ENCODE data around the gene PNKD. TPM values are rescaled to one million over a fixed set of nuclear protein-coding genes. Genes with fewer than 3 reads are reported as not detected.

PNKD gene
- total RNA-seq, 1 donor from 2014 or later, result 26.5 TPM

- DNase-seq, result no peak
These were observed 113.7 kb downstream of the PNKD start for GRCh38 chr2:218383892-218384519.

- no peak for DNase-seq
These were observed 114.7 kb downstream of the PNKD start for GRCh38 chr2:218384975-218385374.

GRCh38 chr2:218386505-218387368 is 116.4 kb downstream of the PNKD start:
- DNase-seq, result no peak

GRCh38 chr2:218387369-218388194 is 117.3 kb downstream of the PNKD start:
- DNase-seq, result peak; percentile 77

- no peak for DNase-seq
These were observed 119.2 kb downstream of the PNKD start for GRCh38 chr2:218389333-218390150.

DNA sequence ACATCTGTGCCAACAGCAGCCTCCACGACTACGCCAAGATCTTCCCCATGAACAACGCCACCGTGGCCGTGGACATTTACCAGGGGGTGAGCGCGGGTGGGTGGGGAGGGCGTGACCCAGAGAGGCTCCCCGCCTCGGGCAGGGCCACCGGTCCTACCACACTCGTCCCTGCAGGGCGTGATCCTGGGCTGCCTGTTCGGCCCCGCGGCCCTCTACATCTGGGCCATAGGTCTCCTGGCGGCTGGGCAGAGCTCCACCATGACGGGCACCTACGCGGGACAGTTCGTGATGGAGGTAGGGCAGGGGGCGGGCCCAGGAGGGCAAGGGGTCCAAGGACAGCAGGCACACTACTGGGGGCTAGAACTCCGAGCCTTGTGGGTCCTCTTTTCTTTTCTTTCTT is 120.9 kb downstream of the PNKD start:
- no peak for DNase-seq

- DNase-seq, result no peak
These were observed 122.1 kb downstream of the PNKD start for GRCh38 chr2:218392459-218392858.

DNA sequence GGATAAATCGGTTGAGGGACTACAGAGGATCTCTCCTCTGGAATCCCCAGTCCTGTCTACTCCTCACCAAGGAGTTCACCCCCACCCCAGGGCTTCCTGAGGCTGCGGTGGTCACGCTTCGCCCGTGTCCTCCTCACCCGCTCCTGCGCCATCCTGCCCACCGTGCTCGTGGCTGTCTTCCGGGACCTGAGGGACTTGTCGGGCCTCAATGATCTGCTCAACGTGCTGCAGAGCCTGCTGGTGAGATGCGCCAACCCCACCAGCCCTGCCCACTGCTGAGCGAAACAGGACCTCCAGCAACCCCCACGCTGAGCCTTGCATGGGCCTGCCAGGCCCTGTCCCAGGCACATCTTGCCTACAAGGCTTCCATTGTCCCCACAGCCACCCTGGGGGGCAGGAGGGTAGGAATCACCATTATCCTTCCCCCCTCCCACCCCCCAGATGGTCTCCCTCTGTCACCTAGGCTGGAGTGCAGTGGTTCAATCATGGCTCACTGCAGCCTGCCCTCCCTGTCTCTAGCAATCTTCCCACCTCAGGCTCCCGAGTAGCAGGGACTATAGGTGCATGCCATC is 122.7 kb downstream of the PNKD start:
- no peak for DNase-seq

GRCh38 chr2:218393750-218394290 is 123.5 kb downstream of the PNKD start:
- DNase-seq, result no peak

DNA sequence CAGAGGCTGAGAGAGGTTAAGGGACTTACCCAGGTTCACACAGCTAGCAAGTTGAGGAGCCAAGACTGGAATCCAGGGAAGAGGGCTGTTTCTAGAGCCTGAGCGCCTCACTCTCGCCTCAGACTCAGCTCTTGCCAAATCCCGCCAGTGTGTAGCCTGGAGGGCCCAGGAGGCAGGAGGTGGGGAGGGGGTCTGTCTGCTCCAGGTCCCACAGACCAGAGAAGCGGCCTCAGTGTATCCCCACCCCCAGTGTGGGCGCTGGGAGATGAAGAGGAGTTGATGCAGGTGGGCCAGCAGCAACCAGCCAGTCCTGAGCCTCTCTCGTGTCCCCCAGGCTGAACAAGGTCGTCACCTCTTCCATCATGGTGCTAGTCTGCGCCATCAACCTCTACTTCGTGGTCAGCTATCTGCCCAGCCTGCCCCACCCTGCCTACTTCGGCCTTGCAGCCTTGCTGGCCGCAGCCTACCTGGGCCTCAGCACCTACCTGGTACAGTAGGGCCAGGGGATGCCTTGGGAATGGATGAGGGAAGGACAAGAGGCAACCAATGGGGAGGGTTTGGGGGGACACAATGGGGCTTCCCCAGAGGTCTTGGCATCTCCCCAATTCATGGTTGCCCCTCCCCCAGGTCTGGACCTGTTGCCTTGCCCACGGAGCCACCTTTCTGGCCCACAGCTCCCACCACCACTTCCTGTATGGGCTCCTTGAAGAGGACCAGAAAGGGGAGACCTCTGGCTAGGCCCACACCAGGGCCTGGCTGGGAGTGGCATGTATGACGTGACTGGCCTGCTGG is 124.2 kb downstream of the PNKD start:
- no peak for DNase-seq

DNA sequence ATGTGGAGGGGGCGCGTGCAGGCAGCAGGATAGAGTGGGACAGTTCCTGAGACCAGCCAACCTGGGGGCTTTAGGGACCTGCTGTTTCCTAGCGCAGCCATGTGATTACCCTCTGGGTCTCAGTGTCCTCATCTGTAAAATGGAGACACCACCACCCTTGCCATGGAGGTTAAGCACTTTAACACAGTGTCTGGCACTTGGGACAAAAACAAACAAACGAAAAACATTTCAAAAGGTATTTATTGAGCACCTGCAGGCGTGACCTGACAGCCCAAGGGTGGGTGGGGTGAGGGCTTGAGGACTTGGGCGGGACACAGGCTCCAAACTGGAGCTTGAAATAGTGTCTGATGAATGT is 124.7 kb downstream of the PNKD start:
- no peak for DNase-seq

GRCh38 chr2:218395456-218395825 is 125.1 kb downstream of the PNKD start:
- DNase-seq, result no peak

- DNase-seq, result peak; percentile 97
These were observed 125.7 kb downstream of the PNKD start for GRCh38 chr2:218395826-218396687.

Other genes with a start within 250 kb of the PNKD start
- gene RUFY4, start 201.3 kb upstream of the PNKD start, total RNA-seq, result not detected in 2 replicates
- gene CXCR2, start 144.5 kb upstream of the PNKD start, total RNA-seq, result not detected in 2 replicates
- gene CXCR1, start 103.6 kb upstream of the PNKD start, total RNA-seq, result not detected in 2 replicates
- gene ARPC2, start 53.3 kb upstream of the PNKD start, total RNA-seq, result 278 and 352 TPM in 2 replicates
- not detected in 2 replicates for gene GPBAR1, start 9.5 kb upstream of the PNKD start, total RNA-seq
- gene AAMP, start 382 bp upstream of the PNKD start, total RNA-seq, result 162 and 185 TPM in 2 replicates
- gene TMBIM1, start 22.0 kb downstream of the PNKD start, total RNA-seq, result 134 and 157 TPM in 2 replicates
- gene CATIP, start 86.3 kb downstream of the PNKD start, total RNA-seq, result 0.17 TPM in 1 of 2 replicates, not detected in the other
- gene SLC11A1, start 111.8 kb downstream of the PNKD start, total RNA-seq, result under 0.01 and 0.05 TPM in 2 replicates
- gene CTDSP1, start 129.3 kb downstream of the PNKD start, total RNA-seq, result 103 and 110 TPM in 2 replicates
- gene VIL1, start 148.6 kb downstream of the PNKD start, total RNA-seq, result not detected in 2 replicates

Measured in dermis blood vessel endothelial cell (primary cell).